ENCODE results near the gene ZNF157.

ZNF157 gene

DNA sequence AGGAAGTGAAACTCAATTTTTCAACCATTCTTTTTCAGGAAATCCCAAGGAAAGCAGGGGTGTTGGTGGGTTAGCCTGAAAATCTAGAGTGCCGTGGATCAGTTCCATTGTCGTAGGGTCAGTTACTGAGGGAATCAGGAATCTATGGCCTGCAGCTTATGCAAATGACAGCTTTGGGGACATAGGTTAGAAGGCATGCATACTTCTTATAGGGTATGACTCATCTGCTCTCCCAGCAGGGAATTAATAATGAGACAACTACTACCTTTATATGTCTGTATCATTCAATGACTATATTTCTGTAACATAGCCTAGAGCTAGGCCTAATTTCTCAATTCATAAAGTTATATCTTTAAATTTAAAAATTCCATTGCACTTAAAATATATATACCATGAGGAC is 76.1 kb downstream of the ZNF157 start:
- no peak overlapping the region for H3K4me3 ChIP-seq (ENCODE audit: control insufficient read depth, low read depth, low read length)
- no peak for DNase-seq (ENCODE audit: low read depth)
- TF ChIP-seq, protein P1, sequence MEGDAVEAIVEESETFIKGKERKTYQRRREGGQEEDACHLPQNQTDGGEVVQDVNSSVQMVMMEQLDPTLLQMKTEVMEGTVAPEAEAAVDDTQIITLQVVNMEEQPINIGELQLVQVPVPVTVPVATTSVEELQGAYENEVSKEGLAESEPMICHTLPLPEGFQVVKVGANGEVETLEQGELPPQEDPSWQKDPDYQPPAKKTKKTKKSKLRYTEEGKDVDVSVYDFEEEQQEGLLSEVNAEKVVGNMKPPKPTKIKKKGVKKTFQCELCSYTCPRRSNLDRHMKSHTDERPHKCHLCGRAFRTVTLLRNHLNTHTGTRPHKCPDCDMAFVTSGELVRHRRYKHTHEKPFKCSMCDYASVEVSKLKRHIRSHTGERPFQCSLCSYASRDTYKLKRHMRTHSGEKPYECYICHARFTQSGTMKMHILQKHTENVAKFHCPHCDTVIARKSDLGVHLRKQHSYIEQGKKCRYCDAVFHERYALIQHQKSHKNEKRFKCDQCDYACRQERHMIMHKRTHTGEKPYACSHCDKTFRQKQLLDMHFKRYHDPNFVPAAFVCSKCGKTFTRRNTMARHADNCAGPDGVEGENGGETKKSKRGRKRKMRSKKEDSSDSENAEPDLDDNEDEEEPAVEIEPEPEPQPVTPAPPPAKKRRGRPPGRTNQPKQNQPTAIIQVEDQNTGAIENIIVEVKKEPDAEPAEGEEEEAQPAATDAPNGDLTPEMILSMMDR (IDR thresholded peaks at IDR 0.05; ENCODE audit: control insufficient read depth, insufficient read depth, low read depth, low read length, missing control alignments) = no peak

DNA sequence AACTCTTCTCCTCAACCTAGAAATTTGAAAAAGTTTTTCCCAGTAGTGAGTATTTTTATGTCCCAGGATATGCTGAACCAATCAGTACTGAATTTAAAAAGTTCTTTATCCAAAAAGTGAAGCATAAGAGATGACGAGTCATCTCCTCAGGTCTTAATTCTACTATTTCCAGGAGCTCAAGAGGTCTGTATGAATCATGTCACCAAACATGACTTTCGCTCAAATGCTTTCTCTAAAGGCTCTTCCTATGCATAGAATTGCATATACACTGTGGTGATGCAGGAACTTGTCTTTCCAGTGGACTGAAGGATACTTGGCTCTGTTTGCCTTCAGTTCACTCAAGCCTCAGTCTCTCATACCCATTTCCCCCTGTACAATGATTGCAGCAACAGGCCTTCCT is 76.6 kb downstream of the ZNF157 start:
- TF ChIP-seq, protein P1 (IDR thresholded peaks at IDR 0.05; ENCODE audit: control insufficient read depth, insufficient read depth, low read depth, low read length, missing control alignments) = no peak
- no peak for DNase-seq (ENCODE audit: low read depth)
- no peak overlapping the region for H3K4me3 ChIP-seq (ENCODE audit: control insufficient read depth, low read depth, low read length)

GRCh38 chrX:47447607-47448006 is 77.2 kb downstream of the ZNF157 start:
- TF ChIP-seq, protein P1 (IDR thresholded peaks at IDR 0.05; ENCODE audit: control insufficient read depth, insufficient read depth, low read depth, low read length, missing control alignments) = no peak
- DNase-seq (ENCODE audit: low read depth) = no peak
- no peak overlapping the region for H3K4me3 ChIP-seq (ENCODE audit: control insufficient read depth, low read depth, low read length)

- no peak overlapping the region for H3K4me3 ChIP-seq (ENCODE audit: control insufficient read depth, low read depth, low read length)
- TF ChIP-seq, protein P1 (IDR thresholded peaks at IDR 0.05; ENCODE audit: control insufficient read depth, insufficient read depth, low read depth, low read length, missing control alignments) = no peak
- DNase-seq (ENCODE audit: low read depth) = no peak
Measured at GRCh38 chrX:47448165-47448806, 77.9 kb downstream of the ZNF157 start.

GRCh38 chrX:47452112-47452511 is 81.7 kb downstream of the ZNF157 start:
- TF ChIP-seq, protein P1 (IDR thresholded peaks at IDR 0.05; ENCODE audit: control insufficient read depth, insufficient read depth, low read depth, low read length, missing control alignments) = no peak
- H3K4me3 ChIP-seq (ENCODE audit: control insufficient read depth, low read depth, low read length) = no peak overlapping the region
- DNase-seq (ENCODE audit: low read depth) = no peak

DNA sequence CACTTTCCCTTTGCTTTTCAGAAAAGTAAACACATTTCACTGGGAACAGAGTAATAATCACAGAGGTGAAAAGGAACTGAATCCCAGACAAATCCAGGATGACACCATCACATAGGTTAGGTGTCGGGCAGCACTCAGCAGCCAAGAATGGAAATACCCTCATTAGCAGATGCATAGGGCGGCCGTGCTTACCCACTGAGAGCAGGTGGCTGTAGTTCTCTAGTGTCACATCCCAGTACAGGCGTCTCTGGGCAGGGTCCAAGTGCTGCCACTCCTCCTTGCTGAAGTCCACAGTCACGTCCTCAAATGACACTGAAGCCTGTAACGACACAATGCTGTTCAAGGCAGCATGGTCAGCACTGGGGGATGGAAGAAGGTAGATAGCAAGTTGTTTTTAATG is 85.7 kb downstream of the ZNF157 start:
- no peak overlapping the region for H3K4me3 ChIP-seq (ENCODE audit: control insufficient read depth, low read depth, low read length)
- TF ChIP-seq, protein P1 (IDR thresholded peaks at IDR 0.05; ENCODE audit: control insufficient read depth, insufficient read depth, low read depth, low read length, missing control alignments) = no peak

More for the DNA sequence above, 85.7 kb downstream of the ZNF157 start:
- DNase-seq (ENCODE audit: low read depth) = no peak
